ENCODE data around the gene SLC25A24. TPM values are rescaled to one million over a fixed set of nuclear protein-coding genes. Genes with fewer than 3 reads are reported as not detected.
"Not testable (repeated sequence)": the region's sequence is repeated elsewhere in the genome, so short reads cannot be mapped to it uniquely, and the experiment has no call there.

Gene SLC25A24
- total and polyA plus RNA-seq, 11 donors: 6.1 to 24.0 (median 13.8) TPM

GRCh38 chr1:108154314-108154713, 45.8 kb downstream of the SLC25A24 start:
- WGBS, 4 donors: 72 to 87% (median 73%) methylated on average over 4 of the region's 4 CpGs
- no peak for DNase-seq
- H3K4me1 ChIP-seq: peaks cover 0 to 13% (median 0%) of the 10 kb centered on the region in 12 donors
- TF ChIP-seq CTCF (IDR thresholded peaks at IDR 0.05): no peak
- TF ChIP-seq POLR2A (IDR thresholded peaks at IDR 0.05): no peak
- no peaks in the 10 kb centered on the region for H3K9me3 ChIP-seq
- no peak overlapping the region for H3K4me3 ChIP-seq
- no peaks in the 10 kb centered on the region for H3K27me3 ChIP-seq
- peaks cover 0 to 97% (median 84%) of the 10 kb centered on the region in 9 donors for H3K36me3 ChIP-seq
- no peak for ATAC-seq
- intact Hi-C loops (cut with DNase I): no loop called here
- H3K27ac ChIP-seq: no peak overlapping the region

- Histone ChIP-seq H3K27ac (peak overlapping the region in 1 of 12 donors; percentile 69), H3K9me3 (no peaks in the 10 kb centered on the region), H3K36me3 (peaks cover 0 to 98% (median 92%) of the 10 kb centered on the region in 9 donors), H3K4me3 (no peak overlapping the region), H3K27me3 (no peaks in the 10 kb centered on the region), H3K4me1 (peaks cover 0 to 10% (median 0%) of the 10 kb centered on the region in 12 donors)
- TF ChIP-seq POLR2A (IDR thresholded peaks at IDR 0.05) (no peak), CTCF (IDR thresholded peaks at IDR 0.05) (no peak)
- intact Hi-C loops (cut with DNase I): no loop called here
- DNase-seq: no peak
- WGBS, 4 donors: 58 to 81% (median 79%) methylated on average over 1 of the region's 1 CpG
- ATAC-seq: peak in 3 of 4 donors; percentile 20 to 57 (median 22)
These were observed 47.3 kb downstream of the SLC25A24 start for GRCh38 chr1:108152782-108153222.

GRCh38 chr1:108151548-108151947, 48.6 kb downstream of the SLC25A24 start:
- H3K27ac ChIP-seq: no peak overlapping the region
- intact Hi-C loops (cut with DNase I): no loop called here
- TF ChIP-seq CTCF (IDR thresholded peaks at IDR 0.05): no peak
- TF ChIP-seq POLR2A (IDR thresholded peaks at IDR 0.05): no peak
- ATAC-seq (no peak), DNase-seq (no peak)
- 95 to 100% (median 97%) methylated on average over 1 of the region's 1 CpG for WGBS, 4 donors
- peaks cover 0 to 10% (median 0%) of the 10 kb centered on the region in 12 donors for H3K4me1 ChIP-seq
- no peak overlapping the region for H3K4me3 ChIP-seq
- H3K36me3 ChIP-seq: peaks cover 0 to 98% (median 92%) of the 10 kb centered on the region in 9 donors
- no peaks in the 10 kb centered on the region for H3K9me3 ChIP-seq
- H3K27me3 ChIP-seq: no peaks in the 10 kb centered on the region

GRCh38 chr1:108149796-108150467, 50.2 kb downstream of the SLC25A24 start:
- Histone ChIP-seq H3K27me3 (no peaks in the 10 kb centered on the region), H3K4me3 (no peak overlapping the region), H3K27ac (no peak overlapping the region), H3K36me3 (peaks cover 0 to 99% (median 89%) of the 10 kb centered on the region in 9 donors), H3K4me1 (peaks cover 0 to 10% (median 0%) of the 10 kb centered on the region in 12 donors), H3K9me3 (peaks cover 0 to 11% (median 0%) of the 10 kb centered on the region in 12 donors)
- intact Hi-C loops (cut with DNase I): no loop called here
- DNase-seq (no peak), ATAC-seq (no peak)
- 61 to 71% (median 66%) methylated on average over 3 of the region's 3 CpGs for WGBS, 4 donors
- TF ChIP-seq POLR2A (IDR thresholded peaks at IDR 0.05) (no peak), CTCF (IDR thresholded peaks at IDR 0.05) (no peak)

- H3K27me3 ChIP-seq; intact Hi-C loops (cut with DNase I); ATAC-seq; DNase-seq; H3K4me3 ChIP-seq; H3K27ac ChIP-seq: not testable (repeated sequence)
- Histone ChIP-seq H3K36me3 (peaks cover 0 to 93% (median 60%) of the 10 kb centered on the region in 9 donors), H3K9me3 (peaks cover 0 to 13% (median 0%) of the 10 kb centered on the region in 12 donors), H3K4me1 (peaks cover 0 to 11% (median 0%) of the 10 kb centered on the region in 12 donors)
- WGBS, 4 donors: 94 to 100% (median 98%) methylated on average over 1 of the region's 1 CpG
These were observed 55.6 kb downstream of the SLC25A24 start for GRCh38 chr1:108144569-108144968.

Data from heart left ventricle (tissue), 16 donors.